Ovary (tissue), 9 donors: ENCODE measurements around the gene MYOG. TPM values are rescaled to one million over a fixed set of nuclear protein-coding genes. Genes with fewer than 3 reads are reported as not detected.

ENCODE experiments used
- DNase-seq, 5 donors: peaks; one replicate each; pipeline ENCODE4 v3.0.0-alpha.2; 2019 to 2020
- H3K27ac ChIP-seq, 2 donors: fragments of 200-600 bp; one replicate each; pipeline versions ENCODE4 v1.5.1 to v1.8.0; 2019 to 2022
- H3K27me3 ChIP-seq: fragments of 200-600 bp; one replicate; pipeline ENCODE4 v1.8.0; 2022
- H3K36me3 ChIP-seq: fragments of 200-600 bp; sonication (generic); one replicate; pipeline ENCODE4 v1.5.1; 2019
- H3K4me1 ChIP-seq: one replicate; pipeline ENCODE4 v1.8.1; 2013; ENCODE audit warnings: mild to moderate bottlenecking, moderate library complexity; ENCODE audit not compliant: insufficient read depth
- H3K4me3 ChIP-seq: fragments of 200-600 bp; sonication (generic); one replicate; pipeline ENCODE4 v1.5.1; 2017
- H3K9me3 ChIP-seq, 2 donors: fragments of 200-600 bp in 1 of 2; sonication (generic) in 1 of 2; one replicate each; pipeline versions ENCODE4 v1.5.1 to v1.8.1; 2013 to 2019; ENCODE audit warnings: mild to moderate bottlenecking in 1 of 2, moderate library complexity in 1 of 2
- EP300 ChIP-seq: sonication (generic); formaldehyde crosslinking; IDR thresholded peaks from one replicate; pipeline ENCODE4 v1.6.1; 2017; ENCODE audit warnings: antibody characterized with exemption
- POLR2A ChIP-seq: fragments of 450-650 bp; IDR thresholded peaks from one replicate; pipeline ENCODE4 v1.6.1; 2017; ENCODE audit warnings: antibody characterized with exemption, mild to moderate bottlenecking, moderate library complexity
- WGBS, 3 donors: extraction: QIAGEN DNeasy Blood & Tissue Kit in 1 of 3; methylation state at CpG; one replicate each; pipeline versions ENCODE4 v1.1.5 to v1.1.7; 2013 to 2017; 5-methylcytosine and 5-hydroxymethylcytosine counted together
- intact Hi-C, 4 donors: fragments of 100-400 bp; cut with DNase I; formaldehyde crosslinking; loops; one replicate each; pipeline versions ENCODE4 v1.11.0 to v1.15.1; 2022 to 2023
- polyA plus RNA-seq, 2 donors: library from polyadenylated mRNA; stranded (reverse); fragments of 200-250 nt in 1 of 2; fragments of 350-450 nt in 1 of 2; fragmentation: Illumina TruSeq in 1 of 2; extraction: RNeasy Lipid Tissue Mini Kit (QIAGEN cat#74804) in 1 of 2; gene quantifications; one replicate each; pipeline ENCODE4 v1.2.3, GENCODE V29; 2013 to 2014
- total RNA-seq, 7 donors: library from RNA; depleted of rRNA in 2 of 7; stranded (reverse); fragments of >200 nt in 2 of 7; fragmentation: NEBNext Ultra II Directional in 3 of 7; extraction: Animal tissue kit (Norgen Biotek cat#: 25700) in 3 of 7; gene quantifications; one replicate each; pipeline versions ENCODE4 v1.1.0 to v1.2.4, GENCODE V29; 2016 to 2023
- TF ChIP-seq, protein P1 (sequence below), 3 donors: fragments of 450-650 bp in 2 of 3; fragments of 200-600 bp in 1 of 3; IDR thresholded peaks; one replicate each; pipeline versions ENCODE4 v1.5.1 to v1.8.0; 2016 to 2022; ENCODE audit warnings: antibody characterized with exemption in 3 of 3, mild to moderate bottlenecking in 1 of 3
- donor health status: DM: no; HTN: no; CAD: no; lungs with moderate emphysema.
- donor health status: DM: no; HTN: no; CAD: no.
- donor health status: Bipolar disorder and iron deficiency.
- donor health status: DM: yes; HTN: yes; CAD: no.
- donor health status: DM: no; HTN: no; CAD: no.
- donor health status: DM: yes; HTN: yes; CAD: no.

MYOG gene
- total and polyA plus RNA-seq, 9 donors, result not detected

DNA sequence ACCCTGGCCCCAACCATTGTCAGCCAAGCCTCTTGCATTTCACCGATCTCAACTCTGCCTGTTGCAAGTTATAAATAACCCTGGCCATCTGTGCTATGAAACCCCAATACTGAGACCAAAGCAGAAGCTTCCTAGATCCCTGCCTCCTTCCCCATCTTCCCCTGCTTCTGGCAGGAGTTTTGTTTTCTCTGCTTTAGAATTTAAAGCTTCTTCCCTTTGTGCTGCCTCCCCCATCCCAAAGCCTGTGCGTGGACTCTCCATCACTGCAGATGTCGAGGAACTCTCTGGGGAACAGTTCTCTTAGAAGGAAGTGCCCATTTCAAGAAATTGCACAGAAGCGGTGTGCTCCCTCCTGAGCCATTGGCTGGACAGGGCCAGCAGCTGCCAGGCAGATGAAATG, 17.4 kb upstream of the MYOG start:
- Histone ChIP-seq H3K36me3 (no peaks in the 10 kb centered on the region), H3K4me1 (no peaks in the 10 kb centered on the region), H3K4me3 (no peak overlapping the region), H3K9me3 (no peaks in the 10 kb centered on the region), H3K27ac (no peak overlapping the region), H3K27me3 (no peaks in the 10 kb centered on the region)
- intact Hi-C loops, result no loop called here
- DNase-seq, result no peak
- 17 to 23% (median 19%) methylated on average over 4 of the region's 4 CpGs for WGBS, 3 donors
- TF ChIP-seq EP300, result no peak
- TF ChIP-seq, protein P1, sequence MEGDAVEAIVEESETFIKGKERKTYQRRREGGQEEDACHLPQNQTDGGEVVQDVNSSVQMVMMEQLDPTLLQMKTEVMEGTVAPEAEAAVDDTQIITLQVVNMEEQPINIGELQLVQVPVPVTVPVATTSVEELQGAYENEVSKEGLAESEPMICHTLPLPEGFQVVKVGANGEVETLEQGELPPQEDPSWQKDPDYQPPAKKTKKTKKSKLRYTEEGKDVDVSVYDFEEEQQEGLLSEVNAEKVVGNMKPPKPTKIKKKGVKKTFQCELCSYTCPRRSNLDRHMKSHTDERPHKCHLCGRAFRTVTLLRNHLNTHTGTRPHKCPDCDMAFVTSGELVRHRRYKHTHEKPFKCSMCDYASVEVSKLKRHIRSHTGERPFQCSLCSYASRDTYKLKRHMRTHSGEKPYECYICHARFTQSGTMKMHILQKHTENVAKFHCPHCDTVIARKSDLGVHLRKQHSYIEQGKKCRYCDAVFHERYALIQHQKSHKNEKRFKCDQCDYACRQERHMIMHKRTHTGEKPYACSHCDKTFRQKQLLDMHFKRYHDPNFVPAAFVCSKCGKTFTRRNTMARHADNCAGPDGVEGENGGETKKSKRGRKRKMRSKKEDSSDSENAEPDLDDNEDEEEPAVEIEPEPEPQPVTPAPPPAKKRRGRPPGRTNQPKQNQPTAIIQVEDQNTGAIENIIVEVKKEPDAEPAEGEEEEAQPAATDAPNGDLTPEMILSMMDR (IDR thresholded peaks at IDR 0.05), result no peak

DNA sequence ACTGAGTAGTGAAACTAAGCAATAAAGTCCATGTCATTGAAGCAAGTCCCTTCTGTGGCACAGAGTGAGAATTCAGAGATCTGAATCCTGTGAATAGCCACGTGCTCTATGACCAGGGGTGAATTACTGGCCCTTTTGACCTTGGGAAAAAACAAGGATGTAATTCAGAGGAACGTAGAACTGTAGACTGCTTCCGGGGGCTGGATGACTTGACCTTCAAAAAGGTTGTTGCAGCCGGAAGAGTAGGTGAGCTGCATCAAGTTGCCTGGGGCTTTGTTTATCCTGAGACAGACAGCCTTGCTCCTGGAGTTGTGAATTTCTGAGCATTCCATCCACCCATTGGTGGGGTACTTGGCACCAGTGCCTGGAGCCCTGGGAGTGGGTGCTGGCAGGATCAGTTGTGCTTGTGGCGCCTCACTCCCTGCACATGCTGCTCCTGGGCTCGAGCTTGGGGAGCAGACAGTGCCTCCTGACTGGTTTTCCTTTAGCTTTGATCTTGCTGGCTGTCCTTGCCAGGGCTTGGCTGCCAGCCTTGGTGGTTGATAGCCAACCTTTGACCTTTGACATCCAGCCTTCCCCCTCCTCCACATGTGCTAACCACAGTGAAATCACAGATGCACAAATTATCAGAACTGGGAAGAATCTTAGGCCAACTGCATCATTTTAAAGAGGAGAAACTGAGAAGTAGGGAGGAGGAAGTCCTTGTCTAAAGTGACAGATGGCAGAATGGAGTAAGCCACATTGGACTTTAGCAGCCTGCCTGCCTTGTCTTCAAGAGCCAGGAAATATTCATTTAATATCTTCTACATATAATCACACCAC, 16.2 kb upstream of the MYOG start:
- no peak for DNase-seq
- H3K4me1 ChIP-seq, result no peaks in the 10 kb centered on the region
- H3K36me3 ChIP-seq, result no peaks in the 10 kb centered on the region
- no peak overlapping the region for H3K27ac ChIP-seq
- intact Hi-C loops, result no loop called here
- no peak overlapping the region for H3K4me3 ChIP-seq
- 37 to 49% (median 42%) methylated on average over 6 of the region's 6 CpGs for WGBS, 3 donors
- no peak for TF ChIP-seq POLR2A
- TF ChIP-seq EP300, result no peak
- TF ChIP-seq, protein P1 (IDR thresholded peaks at IDR 0.05), result no peak
- H3K9me3 ChIP-seq, result no peaks in the 10 kb centered on the region
- H3K27me3 ChIP-seq, result no peaks in the 10 kb centered on the region

- H3K27me3 ChIP-seq, result no peaks in the 10 kb centered on the region
- DNase-seq, result no peak
- no peak overlapping the region for H3K4me3 ChIP-seq
- no peaks in the 10 kb centered on the region for H3K9me3 ChIP-seq
- no peak overlapping the region for H3K27ac ChIP-seq
- H3K36me3 ChIP-seq, result no peaks in the 10 kb centered on the region
- TF ChIP-seq, protein P1 (IDR thresholded peaks at IDR 0.05), result no peak
- TF ChIP-seq EP300 (no peak), POLR2A (no peak)
- intact Hi-C loops, result no loop called here
- H3K4me1 ChIP-seq, result no peaks in the 10 kb centered on the region
These were observed 14.7 kb upstream of the MYOG start for GRCh38 chr1:203100516-203100869.

- Histone ChIP-seq H3K27me3 (no peaks in the 10 kb centered on the region), H3K36me3 (no peaks in the 10 kb centered on the region), H3K4me3 (no peak overlapping the region), H3K4me1 (no peaks in the 10 kb centered on the region), H3K27ac (no peak overlapping the region), H3K9me3 (peaks cover 0 to 3% of the 10 kb centered on the region in 2 donors)
- intact Hi-C loops, result no loop called here
- 74 to 76% (median 74%) methylated on average over 7 of the region's 7 CpGs for WGBS, 3 donors
- DNase-seq, result no peak
- TF ChIP-seq EP300 (no peak), POLR2A (no peak)
- TF ChIP-seq, protein P1 (IDR thresholded peaks at IDR 0.05), result no peak
These were observed 14.1 kb upstream of the MYOG start for GRCh38 chr1:203099805-203100515.
